CD4-positive, alpha-beta T cell treated with Interleukin-15 for 4 hours (primary cell): ENCODE results near the gene ULBP2.
"Not testable (repeated sequence)": the region's sequence is repeated elsewhere in the genome, so short reads cannot be mapped to it uniquely, and the experiment has no call there.

ENCODE experiments used
- DNase-seq: peaks from one replicate; pipeline ENCODE4 v3.0.0-alpha.2; 2020; ENCODE audit warnings: low spot score

ULBP2 gene

DNA sequence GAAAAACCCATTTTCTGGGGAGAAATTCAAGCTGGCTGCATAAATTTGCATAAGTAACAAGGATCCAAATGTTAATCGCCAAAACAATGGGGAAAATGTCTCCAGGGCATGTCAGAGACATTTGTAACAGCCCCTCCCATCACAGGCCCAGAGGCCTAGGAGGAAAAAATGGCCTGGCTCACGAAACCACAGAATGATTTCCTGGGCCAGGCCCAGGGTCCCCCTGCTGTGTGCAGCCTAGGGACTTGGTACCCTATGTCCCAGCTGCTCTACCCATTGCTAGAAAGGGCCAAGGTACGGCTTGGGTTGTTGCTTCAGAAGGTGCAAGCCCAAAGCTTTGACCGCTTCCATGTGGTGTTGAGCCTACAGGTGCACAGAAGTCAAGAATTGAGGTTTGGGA lies 33.3 kb upstream of the ULBP2 start:
- not testable (repeated sequence) for DNase-seq

DNA sequence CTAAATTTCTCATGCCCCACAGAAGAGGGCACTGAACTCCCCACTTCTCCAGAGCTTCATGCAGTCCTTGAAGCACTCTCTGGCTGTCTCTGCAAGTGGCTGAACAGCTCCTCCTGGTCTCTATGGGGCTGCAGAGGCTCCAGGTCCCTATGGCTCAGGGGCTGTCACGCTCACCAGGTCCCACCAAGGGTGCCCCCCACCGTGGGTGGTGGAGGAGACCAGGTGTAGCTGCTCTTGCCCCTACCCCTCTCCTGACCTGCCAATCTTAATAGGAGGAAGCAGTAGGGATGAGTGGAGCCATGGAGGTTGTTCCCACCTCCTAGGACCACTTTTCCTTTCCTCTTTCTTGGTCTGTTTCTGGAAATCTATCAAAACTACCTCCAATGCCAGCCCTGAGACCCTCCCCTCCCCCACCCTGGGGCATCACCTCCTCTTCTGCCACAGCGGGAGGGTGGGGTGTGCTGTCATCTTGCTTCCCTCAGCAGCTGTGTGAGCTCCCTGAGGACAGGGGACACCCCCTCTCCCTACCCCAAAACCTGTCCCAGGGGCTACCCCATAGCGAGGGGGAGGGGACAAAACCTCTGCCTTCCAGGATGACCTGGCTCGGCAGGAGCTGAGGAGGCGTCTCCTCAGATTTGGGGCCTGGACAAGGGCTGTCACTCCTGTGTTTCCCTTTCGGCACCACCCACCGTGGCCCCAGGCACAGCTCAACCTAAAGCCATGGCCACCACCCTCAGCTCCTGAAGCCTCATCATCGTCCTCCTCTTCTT lies 31.9 kb upstream of the ULBP2 start:
- DNase-seq, result no peak

DNA sequence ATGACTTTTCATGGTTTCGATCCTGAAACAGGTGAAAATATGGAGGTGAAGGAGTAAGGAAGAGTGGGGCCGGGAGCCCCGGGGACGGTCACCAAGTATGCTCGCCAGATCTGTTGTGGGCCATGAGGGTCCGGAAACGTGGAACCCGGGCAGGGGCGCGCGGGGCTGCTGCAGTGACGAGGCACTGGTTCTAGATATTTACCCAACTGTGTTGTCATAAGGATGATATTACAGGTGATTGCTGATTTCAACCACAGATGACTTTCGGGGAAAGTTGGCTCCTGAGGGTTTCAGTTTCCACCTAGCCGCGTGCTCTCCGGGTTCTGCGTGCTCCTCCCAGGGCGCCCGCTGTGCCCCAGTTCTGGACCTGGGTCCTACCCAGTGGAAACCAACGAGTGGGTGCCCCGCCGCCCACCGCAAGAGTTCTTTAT lies 31.1 kb upstream of the ULBP2 start:
- no peak for DNase-seq

DNA sequence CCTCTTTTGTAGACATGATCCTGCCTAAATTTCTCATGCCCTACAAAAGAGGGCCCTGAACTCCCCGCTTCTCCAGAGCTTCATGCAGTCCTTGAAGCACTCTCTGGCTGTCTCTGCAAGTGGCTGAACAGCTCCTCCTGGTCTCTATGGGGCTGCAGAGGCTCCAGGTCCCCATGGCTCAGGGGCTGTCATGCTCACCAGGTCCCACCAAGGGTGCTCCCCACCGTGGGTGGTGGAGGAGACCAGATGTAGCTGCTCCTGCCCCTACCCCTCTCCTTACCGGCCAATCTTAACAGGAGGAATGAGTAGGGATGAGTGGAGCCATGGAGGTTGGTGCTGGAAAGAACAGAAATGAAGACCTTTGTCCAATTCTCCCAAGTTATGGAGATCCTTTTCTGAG lies 29.1 kb upstream of the ULBP2 start:
- DNase-seq, result not testable (repeated sequence)

DNA sequence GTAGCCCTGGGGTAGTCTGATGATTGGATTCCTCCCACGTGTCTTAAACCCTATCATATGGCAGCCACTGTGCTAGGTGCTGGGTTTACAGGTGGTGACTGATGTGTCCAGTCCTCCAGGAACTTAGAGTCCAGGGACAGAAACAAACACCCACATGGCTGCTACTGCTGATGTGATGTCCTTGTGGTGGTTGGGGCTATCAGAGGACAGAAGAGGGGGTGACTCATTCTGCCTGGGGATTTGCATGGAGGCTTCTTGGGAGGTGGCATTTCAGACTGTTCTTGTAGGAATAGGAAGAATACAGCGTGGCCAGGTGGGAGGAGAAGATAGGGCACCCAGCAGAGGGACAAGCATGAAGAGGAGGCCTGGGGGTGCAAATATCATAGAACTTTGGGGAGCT lies 28.7 kb upstream of the ULBP2 start:
- DNase-seq, result no peak

DNA sequence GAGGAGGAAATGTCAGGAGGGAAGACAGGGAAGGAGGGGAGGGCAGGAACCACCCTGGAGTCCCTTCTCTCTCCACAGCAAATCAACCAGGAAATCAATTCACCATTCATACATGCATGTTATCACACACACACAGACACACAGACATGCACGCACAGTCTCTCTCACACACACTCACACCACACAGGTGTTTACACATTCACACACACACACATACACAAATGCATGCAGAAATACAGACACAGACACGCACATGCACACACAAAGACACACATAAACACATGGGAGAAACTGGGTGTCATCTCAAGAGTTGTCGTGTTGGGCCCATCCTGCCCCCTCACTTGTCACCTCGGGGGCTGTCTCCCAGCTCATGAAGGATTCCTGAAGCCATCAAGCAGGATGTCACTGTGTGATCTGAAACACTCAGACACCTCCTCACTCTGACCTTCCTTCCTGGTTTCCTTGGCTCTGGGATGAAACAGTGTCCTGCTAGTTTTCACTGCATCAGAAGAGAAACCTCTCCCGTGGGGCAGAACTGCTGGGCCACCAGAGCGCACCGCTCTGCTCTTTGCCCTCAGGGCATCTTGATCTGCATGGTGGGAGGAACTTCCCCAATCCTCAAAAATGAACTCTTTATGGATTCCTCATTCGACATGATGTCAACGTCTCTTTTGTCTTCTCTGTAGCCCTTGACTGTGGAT lies 28.1 kb upstream of the ULBP2 start:
- no peak for DNase-seq

DNA sequence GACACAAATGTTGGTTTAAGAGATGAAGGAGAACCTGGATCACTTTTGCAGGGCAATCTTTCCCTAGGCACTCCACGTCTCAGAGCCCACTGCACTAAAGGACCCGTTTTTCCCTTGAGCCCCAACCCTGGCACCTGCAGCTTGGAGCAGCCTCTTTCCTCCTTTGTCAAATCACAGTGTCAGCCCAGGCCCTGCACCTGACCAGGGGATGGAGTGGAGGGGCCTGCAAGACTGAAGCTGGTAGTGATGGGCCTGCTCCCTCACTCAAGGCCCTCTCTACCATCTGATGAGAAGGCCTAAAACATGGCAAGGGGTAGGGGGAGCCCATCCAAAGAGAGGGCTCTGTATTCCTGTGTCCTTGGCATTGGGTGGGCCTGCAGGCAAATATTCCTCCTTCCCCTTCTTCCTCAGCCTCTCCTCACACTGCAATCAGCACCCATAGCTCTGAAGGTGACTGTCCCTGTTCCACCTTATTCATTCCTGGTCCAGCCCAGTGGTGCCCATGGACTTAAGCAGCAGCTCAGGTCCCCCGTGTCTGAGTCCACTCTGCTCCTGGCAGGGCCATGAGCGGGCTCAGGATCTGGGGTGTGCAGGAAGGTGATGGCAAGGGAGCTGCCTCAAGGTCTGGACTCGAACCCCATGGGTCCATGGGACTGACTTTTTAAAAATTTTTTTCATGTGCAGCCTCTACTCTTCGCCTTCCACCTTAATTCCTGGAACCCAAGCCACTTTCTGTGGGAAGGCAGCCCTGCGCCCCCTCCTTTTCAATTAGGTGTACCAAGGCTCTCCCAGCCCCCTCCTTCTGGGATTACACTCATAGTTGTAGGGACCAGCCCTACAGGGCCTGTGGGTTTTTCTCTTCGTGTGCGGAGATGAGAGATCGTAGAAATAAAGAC lies 25.6 kb upstream of the ULBP2 start:
- no peak for DNase-seq

DNA sequence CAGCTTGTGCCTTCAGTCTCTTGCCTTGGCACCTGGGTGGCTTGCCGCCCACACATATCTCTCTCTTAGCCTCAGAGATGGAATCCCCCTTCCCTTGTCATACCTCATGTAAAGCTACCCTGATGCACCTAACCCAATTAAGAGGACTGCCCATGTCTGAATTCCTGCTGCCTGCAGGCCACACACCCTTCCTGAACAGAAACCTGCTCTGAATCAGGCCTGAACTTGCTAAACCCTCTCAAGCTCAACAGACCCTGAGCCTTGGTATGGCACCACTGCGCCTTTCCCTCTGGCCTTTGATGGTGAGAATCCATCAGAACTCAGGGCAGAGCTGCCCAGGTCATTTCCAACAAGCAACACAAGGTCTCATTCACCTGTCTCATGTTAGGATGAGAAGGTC lies 24.1 kb upstream of the ULBP2 start:
- no peak for DNase-seq

DNA sequence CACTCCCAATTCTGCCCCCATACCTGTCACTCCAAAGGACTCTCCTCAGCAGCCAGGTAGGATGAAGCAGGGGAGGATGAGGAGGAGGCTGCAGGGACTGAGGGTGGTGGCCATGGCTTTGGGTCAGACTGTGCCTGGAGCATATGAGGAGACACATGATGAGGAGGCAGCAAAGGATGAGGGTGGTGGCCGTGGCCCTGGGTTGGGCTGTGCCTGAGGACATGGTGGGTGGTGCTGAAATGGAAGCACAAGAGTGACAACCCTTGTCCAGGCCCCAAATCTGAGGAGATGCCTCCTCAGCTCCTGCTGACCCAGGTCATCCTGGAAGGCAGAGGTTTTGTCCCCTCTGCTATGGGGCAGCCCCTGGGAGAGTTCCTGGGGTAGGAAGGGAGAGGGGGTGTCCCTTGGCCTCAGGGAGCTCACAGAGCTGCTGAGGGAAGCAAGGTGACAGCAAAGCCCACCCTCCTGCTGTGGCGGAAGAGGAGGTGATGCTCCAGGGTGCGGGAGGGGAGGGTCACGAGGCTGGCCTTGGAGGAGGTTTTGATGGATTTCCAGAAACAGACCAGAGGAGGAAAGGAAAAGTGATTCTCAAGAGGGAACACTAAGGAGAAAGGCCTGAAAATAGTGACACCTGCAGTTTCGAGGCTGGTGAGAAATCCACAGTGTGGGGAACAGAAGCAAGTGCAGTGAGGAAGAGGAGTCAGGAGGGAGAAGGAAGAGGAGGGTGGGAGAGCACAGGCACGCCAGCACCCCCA lies 23.5 kb upstream of the ULBP2 start:
- DNase-seq, result no peak

DNA sequence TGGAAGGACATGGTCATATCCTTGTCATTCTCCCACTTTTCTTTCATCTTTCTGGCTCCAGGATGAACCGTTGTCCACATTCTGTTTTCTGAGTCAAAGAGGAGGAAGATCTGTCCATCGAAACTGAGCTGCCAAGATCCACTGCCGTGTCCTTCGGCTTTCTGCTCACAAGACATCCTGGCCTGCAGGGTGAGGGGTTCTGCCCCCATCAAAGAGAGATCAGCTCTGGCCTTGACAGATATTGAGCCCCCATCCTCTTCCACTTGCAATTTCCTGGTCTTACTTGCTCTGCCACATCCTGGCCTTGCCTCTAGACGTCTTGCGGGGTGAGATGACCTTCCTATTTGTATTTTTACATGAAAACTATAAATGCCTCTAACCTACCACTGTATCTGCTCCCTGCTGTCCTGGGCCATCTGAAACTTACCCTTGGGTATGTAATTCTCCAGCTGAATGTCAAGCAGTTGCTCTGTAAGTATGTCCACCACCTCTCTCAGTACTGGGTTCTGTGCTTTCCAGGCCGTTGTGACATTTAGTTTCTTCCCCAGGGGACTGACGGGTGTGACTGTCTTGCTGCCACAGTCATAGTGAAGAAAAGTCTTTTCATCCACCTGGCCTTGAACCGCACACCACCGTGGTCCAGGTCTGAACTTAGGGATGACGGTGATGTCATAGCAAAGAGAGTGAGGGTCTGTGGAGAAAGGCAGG lies 22.5 kb upstream of the ULBP2 start:
- DNase-seq, result not testable (repeated sequence)

DNA sequence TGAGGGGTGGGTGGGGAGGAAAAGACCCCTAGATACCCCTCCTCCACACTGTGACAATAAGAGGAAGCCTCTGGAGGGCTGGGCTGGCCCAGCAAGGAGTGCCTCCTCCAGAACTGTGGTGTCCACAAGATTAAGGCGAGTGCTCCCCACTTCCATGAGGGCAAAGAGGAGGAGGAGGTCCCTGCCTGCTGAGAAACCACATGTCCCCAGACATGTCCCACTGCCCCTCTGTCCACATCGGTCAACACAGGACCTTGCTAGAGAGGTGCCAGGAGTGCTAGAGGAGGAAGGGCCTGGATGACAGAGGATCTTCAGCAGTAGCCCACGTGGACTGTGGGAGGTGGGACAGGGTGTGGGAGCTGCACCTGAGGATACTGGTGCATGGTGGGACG lies 22.0 kb upstream of the ULBP2 start:
- DNase-seq, result no peak

DNA sequence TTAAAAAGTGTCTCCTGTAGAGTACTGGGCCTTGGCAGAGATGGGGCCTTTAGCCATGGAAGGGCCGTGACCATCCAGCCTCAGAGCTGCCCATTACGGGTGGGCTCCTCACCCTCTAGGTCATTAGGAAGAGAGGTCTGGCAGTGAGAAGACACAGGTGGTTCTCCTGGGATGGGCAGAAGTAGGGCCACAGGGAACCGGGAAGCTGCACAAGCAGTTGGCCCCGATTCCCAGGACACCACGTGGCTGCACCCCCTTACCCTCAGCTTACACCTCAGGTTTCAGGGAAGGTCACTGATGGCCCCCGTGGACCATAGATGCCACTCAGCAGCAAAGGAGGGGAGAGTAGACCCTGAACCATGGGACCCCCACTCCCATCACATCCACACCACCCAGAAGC lies 20.5 kb upstream of the ULBP2 start:
- no peak for DNase-seq

DNA sequence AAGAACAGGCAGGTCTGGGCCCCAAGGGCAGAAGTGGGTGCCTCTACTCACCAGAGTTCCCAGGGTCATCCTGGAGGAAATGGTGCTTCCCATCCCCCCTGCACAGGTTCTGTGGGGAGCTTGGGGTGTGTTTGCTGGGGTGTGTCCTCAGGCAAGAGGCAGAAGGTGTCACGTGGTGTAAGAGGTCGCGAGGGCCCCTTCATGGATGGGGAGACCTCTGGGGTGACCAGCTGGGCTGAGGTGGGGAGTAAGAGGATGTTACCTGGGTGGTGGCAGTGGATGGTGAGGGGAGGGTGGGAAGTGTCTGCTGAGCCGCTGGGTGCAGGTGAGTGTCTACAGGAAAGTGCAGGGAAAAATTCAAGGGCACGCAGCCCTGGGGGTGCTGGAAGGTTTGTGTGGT lies 19.7 kb upstream of the ULBP2 start:
- DNase-seq, result not testable (repeated sequence)

DNA sequence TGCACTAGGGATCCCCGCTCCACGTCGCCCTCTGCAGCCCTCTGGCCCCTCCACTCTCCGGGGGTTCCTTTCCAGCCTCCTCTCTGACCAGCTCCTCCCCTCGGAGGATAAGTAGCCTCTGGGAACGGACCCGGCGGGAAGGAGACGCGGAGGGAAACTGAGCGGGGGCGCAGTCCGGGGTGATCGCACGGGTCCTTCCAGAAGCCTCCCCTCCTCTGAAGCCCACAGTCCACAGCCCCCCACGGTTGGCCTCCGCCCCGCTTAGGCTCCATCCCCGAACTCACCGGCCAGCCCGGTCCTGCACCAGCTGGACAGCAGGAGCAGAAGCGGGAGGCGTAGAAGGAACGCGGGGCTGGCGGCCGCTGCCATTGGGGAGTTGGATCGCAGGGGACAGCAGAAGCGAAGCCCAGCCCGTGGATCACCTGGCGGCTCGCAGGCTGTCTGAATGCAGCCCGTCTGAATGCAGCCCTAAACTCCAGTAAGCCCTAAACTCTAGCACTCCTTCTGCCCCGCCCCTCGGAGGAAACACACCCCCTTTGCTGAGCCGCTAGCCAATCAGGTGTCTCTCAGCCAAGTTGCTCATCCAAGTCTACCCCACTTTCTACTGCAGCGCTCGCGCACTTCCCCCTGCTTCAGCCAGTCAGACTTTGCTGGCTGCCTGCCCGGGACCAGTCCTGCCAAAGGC lies 19.0 kb upstream of the ULBP2 start, which contains the start of gene RAET1G:
RAET1G (minus strand) TSS at position 480 of the 685 bp plus-strand sequence; CDS start at position 369, 111 bp downstream.
- DNase-seq, result peak; percentile 82

DNA sequence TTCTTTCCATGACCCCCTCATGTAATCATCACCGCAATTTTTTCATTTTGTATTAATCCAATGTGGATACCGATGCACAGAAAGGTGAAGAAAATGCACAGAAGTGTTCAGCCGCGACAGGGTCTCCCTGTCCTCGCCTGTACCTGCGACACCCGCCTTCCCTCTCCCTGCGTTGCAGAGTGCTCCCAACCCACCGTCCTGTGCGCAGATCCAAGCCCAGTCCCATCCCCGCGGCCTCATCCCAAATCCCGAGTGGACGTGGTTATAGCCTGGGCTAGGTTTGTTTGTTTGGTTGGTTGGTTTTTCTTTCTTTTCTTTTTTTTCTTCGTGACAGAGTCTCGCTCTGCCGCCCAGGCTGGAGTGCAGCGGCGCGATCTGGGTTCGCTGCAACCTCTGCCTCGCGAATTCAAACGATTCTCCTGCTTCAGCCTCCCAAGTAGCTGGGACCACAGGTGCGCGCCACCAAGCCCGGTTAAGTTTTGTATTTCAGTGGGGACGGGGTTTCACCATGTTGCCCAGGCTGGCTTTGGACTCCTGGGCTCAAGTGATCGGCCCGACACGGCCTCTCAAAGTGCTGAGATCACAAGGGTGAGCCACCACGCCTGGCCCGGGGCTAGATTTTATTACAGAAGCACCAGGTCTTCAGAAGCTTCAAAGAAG lies 18.4 kb upstream of the ULBP2 start:
- no peak for DNase-seq

DNA sequence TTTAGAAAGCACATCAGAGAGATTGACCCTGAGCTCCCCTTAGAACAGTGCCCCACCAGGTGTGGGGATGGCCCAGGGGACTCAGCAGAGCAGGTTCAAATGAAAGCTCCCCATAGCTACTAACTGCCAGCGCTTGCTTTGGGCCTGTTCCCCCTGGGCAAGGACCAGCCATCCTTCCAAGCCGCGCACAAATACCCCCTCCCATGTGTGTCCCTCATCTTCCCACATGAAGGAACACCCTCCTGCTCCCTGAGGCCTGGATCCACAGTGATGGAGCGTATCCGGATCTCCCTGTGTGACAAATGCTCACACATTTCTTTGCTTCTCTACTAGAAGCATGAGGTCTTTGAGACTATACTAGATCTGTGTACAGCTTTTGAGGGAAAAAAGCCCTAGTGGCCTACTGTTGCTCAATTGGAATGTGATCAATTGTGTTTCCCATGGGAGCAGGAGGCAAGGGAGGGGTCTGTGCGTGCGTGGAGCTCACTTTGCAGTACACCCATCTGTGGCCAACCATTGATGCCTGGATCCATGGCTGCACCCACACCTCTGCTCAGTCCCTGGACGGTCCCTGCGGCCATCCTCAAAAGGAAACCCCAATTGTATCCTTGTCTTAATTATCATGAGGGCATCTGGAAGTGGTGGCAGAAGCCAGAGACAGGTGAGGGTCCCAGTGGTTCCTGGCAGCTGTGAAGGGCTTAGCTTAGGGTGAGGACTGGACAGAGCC lies 17.4 kb upstream of the ULBP2 start:
- no peak for DNase-seq

DNA sequence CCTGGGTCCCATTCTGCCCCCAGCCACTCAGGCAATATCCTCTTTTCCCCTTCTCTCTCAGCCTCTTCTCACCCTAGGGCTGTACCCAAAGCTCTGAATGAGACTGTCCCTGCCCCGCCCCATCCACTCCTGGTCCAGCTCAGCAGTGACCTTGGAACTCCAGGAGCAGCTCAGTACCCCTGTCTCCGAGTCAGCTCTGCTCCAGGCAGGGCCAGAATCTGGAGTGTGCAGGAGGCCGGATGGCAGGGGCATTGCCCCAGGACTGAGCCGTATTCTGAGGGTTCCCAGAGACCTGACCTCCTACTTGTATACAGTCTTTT lies 16.9 kb upstream of the ULBP2 start:
- DNase-seq, result no peak

DNA sequence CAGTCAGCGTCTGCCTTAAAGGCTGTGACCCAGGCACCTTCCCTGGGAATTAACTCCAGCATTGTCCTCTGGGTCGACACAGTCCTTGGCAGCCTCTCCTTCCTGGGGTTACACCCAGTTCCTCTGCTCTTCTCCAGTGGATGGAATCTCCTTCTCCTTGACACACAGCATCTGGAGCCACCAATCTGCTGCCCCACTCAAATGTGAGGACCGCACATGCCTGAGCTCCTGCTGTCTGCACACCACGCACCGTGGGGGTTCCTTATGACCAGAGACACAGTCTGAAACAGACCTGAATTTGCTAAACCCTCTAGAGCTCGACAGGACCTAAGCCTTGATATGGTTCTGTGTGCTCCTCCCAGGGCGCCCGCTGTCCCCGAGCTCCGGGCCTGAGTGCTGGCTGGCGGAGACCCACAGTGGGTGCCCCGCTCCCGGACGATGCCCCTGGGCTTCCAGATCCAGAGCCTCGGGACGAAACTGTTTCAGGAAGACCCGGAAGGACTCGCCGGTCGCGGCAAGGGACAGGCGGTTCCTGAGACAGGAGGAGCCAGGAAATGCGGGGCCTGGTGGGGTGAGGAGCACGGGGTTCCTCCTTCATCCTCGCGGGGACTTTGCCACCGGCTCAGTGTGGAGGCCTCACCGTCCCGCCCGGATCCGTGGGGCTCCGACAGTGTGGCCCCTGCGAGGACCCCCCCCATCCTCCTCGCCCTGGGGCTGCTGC lies 16.4 kb upstream of the ULBP2 start:
- no peak for DNase-seq
